ENCODE results near the gene RNF220. TPM values are rescaled to one million over a fixed set of nuclear protein-coding genes. Genes with fewer than 3 reads are reported as not detected.

The RNF220 gene
- total and polyA plus RNA-seq, 9 of the 15 experiments (the other 6 are each of a cell fraction or from before 2014, with no cell fraction given) = 5.1 to 117 (median 66.9) TPM

- TF ChIP-seq TCF15 (CRISPR knock-in tag; IDR thresholded peaks at IDR 0.05) (no peak), FOXO4 (CRISPR knock-in tag; IDR thresholded peaks at IDR 0.05) (no peak), ZFP1 (CRISPR knock-in tag; IDR thresholded peaks at IDR 0.05) (no peak), NR0B1 (IDR thresholded peaks at IDR 0.05; ENCODE audit: partially characterized antibody) (no peak), ATF7 (IDR thresholded peaks at IDR 0.05) (no peak), CUX1 (CRISPR knock-in tag; IDR thresholded peaks at IDR 0.05) (no peak), HBP1 (CRISPR knock-in tag; IDR thresholded peaks at IDR 0.05) (no peak), KAT7 (CRISPR knock-in tag; IDR thresholded peaks at IDR 0.05; ENCODE audit: borderline replicate concordance) (0 out of 2 replicates have a peak, but pooled peaks have one; percentile 3), CTBP1 (IDR thresholded peaks at IDR 0.05; ENCODE audit: borderline replicate concordance) (peak; percentile 41; the same call in 1 of the 2 replicates), NEUROD1 (IDR thresholded peaks at IDR 0.05; ENCODE audit: borderline replicate concordance, low read depth, low read length, partially characterized antibody) (no peak), NBN (IDR thresholded peaks at IDR 0.05; ENCODE audit: low read depth) (no peak), KDM1A (IDR thresholded peaks at IDR 0.05) (peak in 1 of 2 experiments; percentile 55; a peak in 1 of 4 replicates), FOXP1 (CRISPR knock-in tag; IDR thresholded peaks at IDR 0.05) (no peak), ZBTB7A (IDR thresholded peaks at IDR 0.05; ENCODE audit: borderline replicate concordance, control insufficient read depth, low read depth, low read length) (0 out of 2 replicates have a peak, but pooled peaks have one; percentile 54), JUND (IDR thresholded peaks at IDR 0.05; ENCODE audit: borderline replicate concordance, low read depth, low read length) (no peak), JUND (tag; IDR thresholded peaks at IDR 0.05; ENCODE audit: borderline replicate concordance, low read depth, low read length) (no peak), EP400 (IDR thresholded peaks at IDR 0.05) (no peak; the same call in 1 of the 2 replicates), SNRNP70 (optimal IDR thresholded peaks at IDR 0.05; ENCODE audit: low read depth, low read length) (no peak), BRD9 (IDR thresholded peaks at IDR 0.05; ENCODE audit: low read depth, partially characterized antibody) (peak; percentile 20)
Observed at GRCh38 chr1:44632598-44632997, 227.5 kb downstream of the RNF220 start (continued).

Measured in K562 (cell line).